NCI-H345 treated with DMSO at 0.1 percent for 48 hours (cell line): ENCODE results near the gene PJA2.

Source experiments
- DNase-seq: peaks from one replicate; lab custom pipeline; 2025; ENCODE audit not compliant: unreplicated experiment; lab: John Stamatoyannopoulos, UW

Gene PJA2

DNA sequence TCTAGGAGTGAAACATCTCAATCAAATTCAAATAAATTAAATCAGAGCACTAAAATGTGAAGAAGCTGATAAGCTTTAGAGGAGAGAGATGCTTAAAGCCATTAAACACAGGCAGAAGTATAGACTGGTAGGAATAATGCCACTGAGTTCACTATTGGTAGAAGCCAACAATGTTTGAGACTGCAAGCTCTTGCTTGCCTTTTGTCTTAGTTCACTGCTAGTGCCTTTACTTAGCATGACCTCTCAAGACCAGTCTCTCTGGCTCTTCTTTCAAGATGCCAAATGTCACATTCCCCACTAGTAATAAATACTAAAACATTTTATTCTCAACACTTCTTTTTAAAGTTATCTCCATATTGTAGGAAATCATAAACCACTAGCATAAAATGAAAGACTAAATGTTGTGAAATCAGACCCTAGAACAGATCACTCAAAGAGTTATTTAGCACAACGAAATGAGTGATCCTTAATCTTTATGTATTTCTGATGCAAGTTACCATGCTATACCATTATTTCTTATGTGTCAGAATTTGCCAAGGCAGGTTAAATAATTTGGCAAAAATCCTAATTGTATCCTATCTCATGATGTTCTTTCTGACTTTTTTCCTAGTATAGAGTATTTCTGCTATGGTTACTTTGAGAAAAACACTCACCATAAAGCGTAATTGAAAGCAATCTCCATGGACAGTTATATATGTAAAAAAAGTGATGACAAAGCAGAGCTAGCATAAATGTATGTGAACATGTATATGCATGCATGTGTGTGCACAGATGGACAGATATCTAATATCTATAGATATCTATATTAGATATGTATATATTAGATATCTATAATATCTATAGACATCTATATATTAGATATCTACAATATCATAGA, 57.5 kb downstream of the PJA2 start:
- DNase-seq: no peak

DNA sequence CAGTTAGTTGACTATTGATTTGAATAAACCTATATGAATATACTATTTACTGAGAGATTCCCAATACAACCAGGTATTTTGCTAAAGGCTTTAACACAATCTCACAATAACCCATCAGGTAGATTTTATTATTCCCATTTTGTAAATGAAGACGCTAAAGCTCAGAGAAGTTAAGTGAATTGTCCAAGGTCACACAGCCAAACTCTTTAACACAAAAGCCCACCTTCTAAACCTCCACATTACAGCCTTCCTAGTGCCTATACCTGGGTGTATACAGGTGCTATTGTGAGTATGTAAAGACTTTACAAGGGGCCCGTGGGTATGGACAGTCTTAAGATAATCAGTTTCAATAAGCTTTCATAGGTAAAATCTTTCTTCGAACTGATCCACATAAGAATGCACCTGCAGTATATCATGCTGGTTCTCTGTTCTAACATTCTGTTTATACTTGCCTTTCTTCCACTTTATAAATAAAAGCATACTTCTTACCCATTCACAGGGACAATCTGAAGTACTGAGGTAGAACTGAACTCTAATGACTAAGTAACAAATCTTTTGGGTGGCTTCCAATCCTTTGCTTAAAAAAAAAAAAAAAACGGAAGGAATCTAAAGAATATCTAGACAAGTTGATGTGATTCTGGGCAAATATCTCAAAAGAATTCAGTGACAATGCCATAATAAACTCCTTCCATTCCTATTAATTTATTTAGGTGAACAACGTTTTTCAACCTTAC, 59.1 kb downstream of the PJA2 start:
- no peak for DNase-seq

DNA sequence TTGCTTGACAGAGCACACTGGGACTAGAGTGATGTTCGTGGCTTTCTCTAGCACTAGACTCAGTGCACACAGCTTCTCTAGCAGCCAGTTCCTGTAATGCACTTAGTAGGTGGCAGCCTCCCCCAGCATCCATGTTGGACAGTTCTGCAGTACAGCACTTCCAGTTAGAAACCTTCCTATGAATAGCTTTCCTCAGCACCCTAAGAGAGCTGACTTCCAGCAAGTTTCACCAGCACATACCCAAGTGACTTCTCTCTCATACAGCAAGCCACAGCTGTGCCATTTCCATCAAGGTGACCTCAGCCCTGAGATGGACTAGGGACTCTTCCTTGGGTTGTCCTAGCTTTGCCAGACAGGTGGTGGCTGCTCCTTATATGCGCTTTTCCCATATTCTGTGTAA, 60.4 kb downstream of the PJA2 start:
- DNase-seq: no peak

DNA sequence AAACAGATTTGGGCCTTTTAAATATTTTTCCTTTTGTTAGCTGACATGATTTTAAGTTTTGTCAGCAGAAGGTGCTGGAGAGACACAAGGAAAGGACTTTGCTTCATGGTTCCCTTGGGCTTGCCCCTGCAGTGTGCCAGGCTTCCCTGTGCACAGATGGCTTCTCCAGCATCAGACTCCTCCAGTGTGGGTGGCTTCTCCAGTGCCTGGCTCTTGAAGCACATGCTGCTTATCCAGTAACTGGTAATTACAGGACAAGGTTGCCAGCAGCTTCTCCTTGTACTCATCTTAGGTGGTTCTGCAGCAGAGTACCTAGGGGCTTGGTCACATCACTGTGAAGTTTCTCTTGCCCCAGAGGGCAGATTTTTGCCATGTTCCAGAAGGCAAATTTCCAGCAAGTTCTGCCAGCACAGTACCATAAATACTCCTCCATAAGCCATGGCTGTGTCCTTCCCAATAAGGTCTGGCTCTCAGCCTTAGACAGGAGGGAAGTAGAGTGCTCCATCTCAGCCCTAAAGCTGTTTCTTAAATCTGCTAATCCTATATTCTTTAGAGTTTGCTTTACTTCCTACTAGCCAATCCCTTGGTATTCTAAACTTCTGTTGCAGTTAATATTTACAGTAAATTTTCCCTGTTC, 62.4 kb downstream of the PJA2 start:
- DNase-seq: no peak

DNA sequence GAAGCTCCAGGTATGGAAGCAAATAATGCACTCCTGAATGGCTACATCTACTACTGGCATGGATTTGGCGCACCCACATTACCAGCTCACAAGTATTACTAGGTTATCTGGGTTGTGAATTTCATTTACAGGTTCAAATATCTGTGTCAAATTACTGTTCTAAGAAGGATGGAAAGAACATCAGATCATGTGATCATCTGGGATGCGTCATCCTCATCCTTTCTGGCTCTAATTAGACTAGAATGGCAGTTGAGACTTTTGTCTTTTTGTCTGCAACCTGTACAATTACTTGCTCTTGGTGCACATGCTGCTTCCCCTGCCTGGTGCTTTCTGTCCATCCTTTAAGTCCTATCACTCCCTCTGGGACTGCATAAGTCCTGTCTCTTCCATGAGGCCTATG, 64.1 kb downstream of the PJA2 start:
- no peak for DNase-seq

DNA sequence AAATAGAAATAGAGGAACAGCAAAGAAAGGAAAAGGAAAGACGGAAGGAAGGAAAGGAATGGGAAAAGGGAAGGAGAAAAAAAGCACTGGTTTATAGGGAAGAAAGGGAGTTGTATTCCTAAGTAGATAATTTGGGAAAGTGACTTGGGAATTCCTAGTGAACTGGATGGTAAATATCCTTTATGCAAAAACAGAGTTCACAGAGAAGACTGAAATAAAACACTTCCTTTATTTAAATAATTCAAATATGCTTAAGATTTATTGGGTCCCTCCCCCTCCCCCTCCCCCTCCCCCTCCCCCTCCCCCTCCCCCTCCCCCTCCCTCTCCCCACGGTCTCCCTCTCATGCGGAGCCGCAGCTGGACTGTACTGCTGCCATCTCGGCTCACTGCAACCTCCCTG, 69.4 kb downstream of the PJA2 start:
- DNase-seq: no peak

DNA sequence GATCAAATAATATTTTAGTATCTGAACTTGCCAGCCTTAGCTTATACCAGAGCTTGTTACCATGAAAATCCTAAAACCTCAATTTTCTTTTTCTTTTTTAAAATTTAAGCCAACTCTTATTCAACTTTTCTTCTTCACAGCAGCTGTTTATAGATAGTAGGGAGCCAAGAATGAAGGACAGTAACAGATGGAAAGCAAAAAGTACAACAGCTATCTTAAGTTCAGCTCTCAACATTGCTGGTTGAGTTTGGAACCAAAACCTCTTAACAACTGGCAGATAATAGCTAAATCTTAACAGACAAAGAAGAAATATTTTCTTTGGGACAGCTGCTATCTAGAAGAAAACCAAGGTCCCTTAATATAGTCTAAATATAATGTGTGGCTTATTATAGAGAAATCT, 74.7 kb downstream of the PJA2 start:
- DNase-seq: no peak

DNA sequence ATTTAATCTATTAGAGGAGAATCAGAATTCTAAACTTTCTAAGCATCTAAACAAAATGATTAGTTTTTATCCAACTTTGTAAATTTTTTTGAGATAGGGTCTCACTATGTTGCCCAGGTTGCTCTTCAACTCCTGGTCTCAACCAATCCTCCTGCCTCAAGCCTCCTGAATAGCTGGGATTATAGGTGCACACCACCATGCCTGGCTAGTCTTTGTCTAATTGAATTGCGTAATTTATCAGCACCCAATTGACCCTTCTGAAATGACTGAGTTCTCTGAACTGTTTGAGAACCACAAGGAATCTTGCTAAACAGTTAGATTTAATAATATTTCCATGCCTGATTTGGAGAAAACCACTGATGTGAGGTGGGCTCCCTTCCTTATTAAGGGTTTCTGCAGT, 75.7 kb downstream of the PJA2 start:
- DNase-seq: no peak

DNA sequence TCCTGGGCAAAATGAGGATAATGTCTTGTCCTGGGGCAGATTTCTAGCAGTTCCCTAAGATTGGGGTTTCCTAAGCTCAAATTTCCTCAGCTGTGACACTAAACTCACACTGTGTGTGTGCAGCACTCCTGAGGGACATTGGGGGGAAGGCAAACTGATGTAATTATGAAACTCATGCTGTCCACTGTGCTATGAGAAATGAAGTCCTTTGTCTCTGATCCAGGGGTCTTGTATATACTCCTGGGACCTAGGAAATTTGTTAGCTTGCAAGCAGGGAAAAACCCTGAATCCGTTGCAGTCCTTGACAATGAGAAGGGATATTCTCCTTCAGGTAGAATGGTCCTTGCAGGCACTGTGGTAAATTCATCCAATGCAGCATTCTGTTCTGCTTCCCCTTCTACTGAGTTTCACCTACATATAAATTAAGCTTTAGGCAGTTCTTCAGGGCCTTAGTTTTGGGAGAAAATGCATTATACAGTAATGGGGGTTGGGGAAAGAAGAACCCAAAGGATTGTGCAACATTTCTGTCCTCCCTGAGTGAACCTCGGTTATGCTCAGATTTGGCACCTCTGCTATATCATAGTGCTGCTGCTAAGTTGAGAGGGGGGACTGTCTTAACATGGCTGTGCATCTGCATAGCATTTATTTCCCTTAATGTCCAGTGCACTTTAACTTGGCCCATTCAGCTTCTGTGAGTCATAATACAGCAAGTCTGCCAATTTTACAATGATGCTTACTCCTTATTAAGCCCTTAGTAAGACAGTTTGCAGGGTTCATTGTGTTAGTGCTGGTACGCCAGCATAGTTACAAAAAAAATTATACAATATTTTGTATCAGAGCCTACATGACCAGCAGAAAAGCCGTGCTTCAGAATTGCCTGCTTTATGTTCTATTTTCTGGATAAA, 80.2 kb downstream of the PJA2 start:
- no peak for DNase-seq

DNA sequence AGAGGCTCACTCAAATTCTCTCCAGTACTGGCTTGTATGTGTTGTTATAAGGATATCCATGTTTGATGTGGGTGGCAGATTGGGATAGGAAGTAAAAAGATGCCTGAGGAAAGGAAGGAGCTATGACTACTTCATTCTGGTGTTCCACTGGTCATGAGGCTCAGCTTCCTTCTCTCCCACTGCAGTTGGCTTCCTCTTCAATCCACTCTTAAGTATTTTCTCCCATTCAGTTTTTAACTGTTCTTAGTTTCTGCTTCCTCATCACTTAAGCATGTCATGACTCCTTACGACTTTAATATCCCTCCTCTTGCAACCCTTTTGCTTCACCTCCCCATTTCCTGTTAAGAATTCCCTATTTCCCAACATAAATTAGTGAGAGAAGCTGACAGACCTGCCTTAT, 81.1 kb downstream of the PJA2 start:
- no peak for DNase-seq

DNA sequence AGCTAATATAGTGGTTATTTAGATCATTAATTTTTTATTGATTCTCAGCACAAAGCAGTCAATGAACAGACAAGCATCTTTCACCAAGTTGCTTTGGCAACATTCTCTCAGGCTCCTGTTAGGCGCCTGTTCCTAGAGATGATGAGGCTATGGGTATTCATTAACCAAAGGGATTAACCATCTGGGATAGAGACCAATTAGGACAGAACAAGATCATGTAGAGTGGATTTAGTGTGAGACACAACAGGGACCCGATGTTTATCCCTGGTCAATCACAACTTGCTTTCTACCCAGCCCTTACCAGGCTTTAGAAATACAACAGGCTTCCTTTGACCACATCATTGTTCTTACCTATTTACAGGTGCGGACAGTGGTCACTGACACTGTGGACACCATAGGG, 82.2 kb downstream of the PJA2 start:
- DNase-seq: no peak

DNA sequence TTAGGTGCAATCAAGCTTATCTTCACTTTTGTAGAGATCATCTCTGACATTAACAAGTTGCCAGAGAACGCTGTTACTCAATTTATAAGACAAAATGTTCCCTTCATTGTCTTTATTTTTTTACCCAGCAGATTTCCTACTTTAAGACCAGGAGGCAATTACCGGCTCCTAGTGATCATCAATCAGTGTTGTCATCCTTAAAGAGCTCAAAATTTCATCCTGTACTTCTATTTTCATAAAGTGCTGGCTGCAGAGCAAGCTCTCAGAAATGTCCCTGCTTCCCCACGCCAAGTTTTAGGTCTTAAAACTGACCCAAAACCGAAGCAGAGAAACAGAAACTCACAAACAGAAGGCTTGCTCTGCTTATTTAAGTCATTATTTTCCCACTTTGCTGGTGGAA, 82.9 kb downstream of the PJA2 start:
- DNase-seq: no peak

DNA sequence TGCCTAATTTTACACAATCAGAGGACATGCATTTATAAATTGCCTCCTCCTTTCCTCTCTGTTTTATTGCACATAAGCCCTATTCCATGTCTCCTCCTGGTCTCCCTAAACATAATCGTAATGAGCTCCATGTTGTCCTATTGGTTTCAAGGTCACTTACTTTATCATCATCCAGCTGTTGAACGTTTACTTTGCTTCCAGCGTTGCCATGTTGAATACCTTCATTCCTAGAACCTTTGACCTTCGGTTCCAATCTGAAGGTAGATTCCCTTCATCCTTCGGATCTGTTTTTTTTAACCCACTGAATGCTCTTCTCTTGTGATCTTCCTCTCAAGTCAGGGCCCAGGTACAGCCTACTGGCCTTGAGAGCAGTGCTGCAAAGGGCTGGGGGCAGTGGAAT, 84.3 kb downstream of the PJA2 start:
- no peak for DNase-seq

DNA sequence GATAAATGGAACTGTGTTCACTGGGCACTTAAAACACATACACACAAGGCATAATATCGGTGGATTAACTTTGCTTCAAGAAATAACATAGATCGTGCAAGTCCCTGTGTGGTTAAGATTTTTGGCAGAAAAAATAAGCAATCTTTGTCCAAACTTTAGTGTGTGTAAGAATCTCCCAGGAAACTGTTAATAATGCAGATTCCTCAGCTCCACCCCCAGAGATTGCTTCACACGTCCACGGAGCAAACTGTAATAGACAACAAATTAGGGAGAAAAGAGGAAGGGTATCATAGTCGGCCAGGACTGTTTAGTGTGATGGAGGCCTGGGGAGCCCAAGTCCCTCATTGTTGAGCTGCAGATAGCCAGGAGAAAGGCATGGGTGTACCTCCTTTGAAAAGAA, 84.8 kb downstream of the PJA2 start:
- no peak for DNase-seq

DNA sequence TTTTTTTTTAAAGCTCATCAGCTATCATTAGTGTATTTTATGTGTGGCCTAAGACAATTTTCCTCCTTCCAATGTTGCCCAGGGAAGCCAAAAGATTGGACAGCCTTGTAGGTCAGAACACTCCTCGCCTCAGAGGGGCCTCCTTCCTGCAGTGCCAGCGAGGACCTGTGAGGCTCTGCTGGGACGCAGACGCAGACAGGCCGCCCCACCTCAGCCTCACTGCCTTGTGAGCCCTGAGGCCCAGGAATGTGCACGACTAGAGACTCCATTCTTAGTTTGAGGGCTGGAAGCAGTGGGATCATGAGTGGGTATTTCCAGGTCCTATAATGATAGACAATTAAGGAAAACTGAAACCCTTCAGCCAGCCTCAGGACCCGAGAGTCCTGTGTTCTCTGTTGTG, 85.4 kb downstream of the PJA2 start:
- no peak for DNase-seq

DNA sequence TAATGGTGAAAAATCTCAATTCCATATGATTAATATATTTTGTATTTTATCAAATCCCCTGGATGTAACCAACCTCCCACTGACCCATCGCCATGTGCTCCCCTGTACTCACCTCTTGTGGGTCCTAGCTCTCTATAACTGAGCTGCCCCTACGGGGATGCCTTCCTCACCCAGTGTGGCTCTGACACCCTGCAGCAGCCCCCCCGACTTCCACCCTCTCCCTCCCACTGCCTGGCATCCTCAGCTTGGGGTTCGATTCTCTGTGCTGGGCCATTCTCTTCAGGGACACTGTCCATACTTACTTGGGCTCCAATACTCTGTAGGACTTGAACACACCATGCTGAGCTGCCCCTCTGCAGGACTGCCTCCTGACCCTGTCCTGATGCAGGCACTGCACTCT, 87.1 kb downstream of the PJA2 start:
- no peak for DNase-seq

DNA sequence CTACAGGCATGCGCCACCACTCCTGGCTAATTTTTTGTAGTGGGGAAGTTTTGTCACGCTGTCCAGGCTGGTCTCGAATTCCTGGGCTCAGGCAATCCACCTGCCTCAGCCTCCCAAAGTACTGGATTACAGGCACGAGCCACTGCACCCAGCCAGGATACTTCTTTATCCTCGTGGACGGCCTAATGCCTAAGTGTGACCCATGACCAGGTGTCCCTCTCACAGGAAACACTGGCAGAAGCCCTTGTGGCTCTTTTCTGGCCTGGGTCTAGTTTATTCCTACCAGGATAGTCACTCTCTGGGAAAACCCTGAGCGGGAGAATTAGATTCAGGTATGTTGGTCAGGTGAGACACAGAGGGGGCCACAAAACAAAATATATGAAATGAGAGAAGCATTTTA, 90.4 kb downstream of the PJA2 start:
- no peak for DNase-seq

DNA sequence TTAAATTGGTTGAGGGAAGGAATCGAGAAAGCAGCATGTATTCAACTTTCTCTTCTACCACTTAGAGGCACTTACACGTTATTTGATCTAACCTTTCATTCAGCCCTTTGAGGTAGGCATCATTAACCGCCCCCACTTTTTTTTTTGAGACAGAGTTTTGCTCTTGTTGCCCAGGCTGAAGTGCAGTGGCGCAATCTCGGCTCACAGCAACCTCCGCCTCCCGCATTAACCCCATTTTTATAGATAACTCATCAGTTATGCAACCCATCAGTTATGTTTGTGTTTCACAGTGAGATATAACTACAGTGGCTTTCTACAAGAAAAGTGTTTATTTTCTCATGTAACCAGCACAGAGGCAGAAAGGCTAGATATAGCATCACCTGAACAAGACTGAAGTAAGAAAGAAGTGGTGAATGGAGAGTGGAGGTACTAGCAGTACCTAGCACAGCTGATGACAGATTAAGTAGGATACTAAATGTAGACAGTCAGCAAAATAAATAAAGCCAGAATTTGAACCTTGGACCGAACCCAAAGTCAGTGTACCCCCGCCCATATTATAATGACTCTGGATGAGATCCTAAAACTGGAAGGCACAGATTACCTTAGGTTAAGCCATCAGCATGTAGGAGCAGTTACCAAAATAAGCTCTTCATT, 91.2 kb downstream of the PJA2 start:
- no peak for DNase-seq

DNA sequence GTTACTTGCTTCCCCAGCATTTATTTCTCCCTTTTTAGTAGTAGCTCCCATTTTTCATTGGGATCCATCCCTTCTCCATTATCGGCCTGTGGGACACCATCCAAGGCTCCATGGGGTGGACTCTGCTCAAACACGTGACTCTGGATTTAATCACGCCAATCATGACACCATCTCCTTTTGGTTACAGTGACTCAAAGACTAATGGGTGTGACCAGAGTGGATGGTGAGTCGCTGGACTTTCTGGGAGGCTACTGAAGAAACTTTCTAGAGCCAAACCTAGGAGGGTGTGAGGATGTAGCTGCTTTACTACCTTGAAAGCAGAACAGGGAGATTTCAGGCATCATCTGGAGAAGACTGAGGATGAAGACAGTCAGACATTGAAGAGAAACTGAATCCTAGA, 93.1 kb downstream of the PJA2 start:
- DNase-seq: no peak

DNA sequence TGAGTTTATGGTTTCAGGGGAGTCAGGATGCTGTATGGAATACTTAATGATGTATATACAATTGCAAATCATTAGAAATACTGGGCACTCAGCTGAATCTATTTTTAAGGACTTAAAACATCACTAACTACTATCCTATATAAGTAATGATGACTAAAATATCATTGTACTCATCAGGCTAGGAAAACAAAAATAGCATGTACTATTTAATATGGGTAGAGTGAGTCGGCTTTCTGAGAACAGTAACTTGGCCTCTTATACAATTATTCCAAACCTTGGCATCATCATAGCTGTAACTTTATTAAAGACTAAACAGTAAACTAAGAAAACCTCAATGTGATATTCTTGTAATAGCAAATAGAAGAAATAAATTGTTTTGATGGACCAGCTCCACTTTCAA, 94.5 kb downstream of the PJA2 start:
- no peak for DNase-seq

DNA sequence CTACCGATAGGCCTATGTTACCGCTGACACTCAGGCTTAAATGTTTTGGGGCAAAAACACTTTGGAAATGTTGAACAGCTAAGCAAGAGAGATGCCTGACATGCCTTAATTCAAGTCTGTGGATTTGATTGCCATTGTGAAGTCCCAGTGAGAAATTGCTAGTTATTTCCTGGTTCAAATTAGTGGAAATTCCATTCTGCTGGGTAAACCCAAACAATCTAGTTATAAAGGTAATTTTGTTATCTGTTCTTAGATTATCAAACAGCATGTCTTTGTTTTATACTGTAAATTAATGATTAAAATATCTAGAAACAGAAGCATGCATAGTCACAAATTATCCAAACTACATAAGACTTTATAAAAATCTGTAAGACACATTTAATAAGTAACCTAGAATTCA, 96.6 kb downstream of the PJA2 start:
- DNase-seq: no peak
